Measurements from ENCODE around the gene APRT.
A peak's percentile ranks its signal among the peaks of the same experiment; 100 is the strongest.
"Not testable (repeated sequence)": the region's sequence is repeated elsewhere in the genome, so short reads cannot be mapped to it uniquely, and the experiment has no call there.

The APRT gene

GRCh38 chr16:88834670-88835069, 22.9 kb upstream of the APRT start:
- DNase-seq (ENCODE audit: low spot score in 2 of 2) (no peak), ATAC-seq (no peak)
- H3K4me1 Mint-ChIP-seq, result no peaks in the 10 kb centered on the region
- no peaks in the 10 kb centered on the region for H3K9me3 Mint-ChIP-seq
- no peak overlapping the region for H3K4me3 Mint-ChIP-seq
- peaks cover under 1% of the 10 kb centered on the region for H3K36me3 Mint-ChIP-seq
- H3K27ac Mint-ChIP-seq, result no peak overlapping the region

GRCh38 chr16:88833086-88833485, 21.4 kb upstream of the APRT start:
- Mint-ChIP-seq H3K36me3 (no peaks in the 10 kb centered on the region), H3K27ac (no peak overlapping the region), H3K9me3 (no peaks in the 10 kb centered on the region), H3K4me3 (no peak overlapping the region), H3K4me1 (no peaks in the 10 kb centered on the region)
- no peak for DNase-seq (ENCODE audit: low spot score in 2 of 2)
- ATAC-seq, result no peak

- DNase-seq (ENCODE audit: low spot score in 2 of 2) (no peak), ATAC-seq (no peak)
- Mint-ChIP-seq H3K36me3 (no peaks in the 10 kb centered on the region), H3K4me3 (no peak overlapping the region), H3K9me3 (no peaks in the 10 kb centered on the region), H3K4me1 (no peaks in the 10 kb centered on the region), H3K27ac (no peak overlapping the region)
Measured at GRCh38 chr16:88831838-88832237, 20.1 kb upstream of the APRT start.

- Mint-ChIP-seq H3K4me1 (no peaks in the 10 kb centered on the region), H3K4me3 (no peak overlapping the region), H3K9me3 (no peaks in the 10 kb centered on the region), H3K36me3 (no peaks in the 10 kb centered on the region), H3K27ac (no peak overlapping the region)
- no peak for DNase-seq (ENCODE audit: low spot score in 2 of 2)
- ATAC-seq, result no peak
Measured at GRCh38 chr16:88830783-88831182, 19.1 kb upstream of the APRT start.

GRCh38 chr16:88830258-88830657, 18.5 kb upstream of the APRT start:
- DNase-seq (ENCODE audit: low spot score in 2 of 2) (no peak), ATAC-seq (no peak)
- Mint-ChIP-seq H3K4me1 (no peaks in the 10 kb centered on the region), H3K36me3 (no peaks in the 10 kb centered on the region), H3K4me3 (no peak overlapping the region), H3K27ac (no peak overlapping the region), H3K9me3 (no peaks in the 10 kb centered on the region)

GRCh38 chr16:88828711-88829110, 17.0 kb upstream of the APRT start:
- no peak overlapping the region for H3K4me3 Mint-ChIP-seq
- H3K9me3 Mint-ChIP-seq, result no peaks in the 10 kb centered on the region
- DNase-seq (ENCODE audit: low spot score in 2 of 2), result no peak
- no peak for ATAC-seq
- H3K27ac Mint-ChIP-seq, result no peak overlapping the region
- no peaks in the 10 kb centered on the region for H3K4me1 Mint-ChIP-seq
- H3K36me3 Mint-ChIP-seq, result no peaks in the 10 kb centered on the region

- Mint-ChIP-seq H3K36me3 (no peaks in the 10 kb centered on the region), H3K4me3 (no peak overlapping the region), H3K4me1 (no peaks in the 10 kb centered on the region)
Measured at GRCh38 chr16:88827727-88828126, 16.0 kb upstream of the APRT start.

GRCh38 chr16:88826070-88826840, 14.5 kb upstream of the APRT start:
- H3K9me3 Mint-ChIP-seq, result no peaks in the 10 kb centered on the region
- H3K4me3 Mint-ChIP-seq, result no peak overlapping the region
- ATAC-seq, result peak; percentile 9
- H3K27ac Mint-ChIP-seq, result no peak overlapping the region
- no peaks in the 10 kb centered on the region for H3K36me3 Mint-ChIP-seq
- H3K4me1 Mint-ChIP-seq, result no peaks in the 10 kb centered on the region
- DNase-seq (ENCODE audit: low spot score in 2 of 2), result no peak

More at GRCh38 chr16:88827727-88828126, 16.0 kb upstream of the APRT start:
- H3K9me3 Mint-ChIP-seq, result no peaks in the 10 kb centered on the region
- DNase-seq (ENCODE audit: low spot score in 2 of 2) (no peak), ATAC-seq (no peak)
- no peak overlapping the region for H3K27ac Mint-ChIP-seq

- no peak for DNase-seq (ENCODE audit: low spot score in 2 of 2)
- ATAC-seq, result no peak
- Mint-ChIP-seq H3K27ac (no peak overlapping the region), H3K36me3 (no peaks in the 10 kb centered on the region), H3K4me1 (no peaks in the 10 kb centered on the region), H3K4me3 (no peak overlapping the region), H3K9me3 (no peaks in the 10 kb centered on the region)
Measured at GRCh38 chr16:88825146-88825545, 13.4 kb upstream of the APRT start.

- DNase-seq (ENCODE audit: low spot score in 2 of 2) (no peak), ATAC-seq (no peak)
- Mint-ChIP-seq H3K4me1 (no peaks in the 10 kb centered on the region), H3K27ac (no peak overlapping the region), H3K9me3 (no peaks in the 10 kb centered on the region), H3K4me3 (no peak overlapping the region), H3K36me3 (no peaks in the 10 kb centered on the region)
Measured at GRCh38 chr16:88824256-88825077, 12.7 kb upstream of the APRT start.

- not testable (repeated sequence) for H3K9me3 Mint-ChIP-seq; ATAC-seq; H3K27ac Mint-ChIP-seq; H3K4me1 Mint-ChIP-seq; H3K4me3 Mint-ChIP-seq; DNase-seq (ENCODE audit: low spot score in 2 of 2); H3K36me3 Mint-ChIP-seq
Measured at GRCh38 chr16:88823646-88824045, 11.9 kb upstream of the APRT start.

- Mint-ChIP-seq H3K36me3 (no peaks in the 10 kb centered on the region), H3K4me1 (no peaks in the 10 kb centered on the region), H3K27ac (no peak overlapping the region), H3K4me3 (no peak overlapping the region), H3K9me3 (no peaks in the 10 kb centered on the region)
- ATAC-seq, result no peak
- DNase-seq (ENCODE audit: low spot score in 2 of 2), result no peak
Measured at GRCh38 chr16:88822281-88823040, 10.7 kb upstream of the APRT start.

GRCh38 chr16:88821168-88821850, 9.6 kb upstream of the APRT start:
- Mint-ChIP-seq H3K4me1 (no peaks in the 10 kb centered on the region), H3K9me3 (no peaks in the 10 kb centered on the region), H3K4me3 (no peak overlapping the region), H3K36me3 (no peaks in the 10 kb centered on the region), H3K27ac (no peak overlapping the region)
- DNase-seq (ENCODE audit: low spot score in 2 of 2) (no peak), ATAC-seq (no peak)

- H3K4me3 Mint-ChIP-seq, result no peak overlapping the region
- no peaks in the 10 kb centered on the region for H3K36me3 Mint-ChIP-seq
- no peak overlapping the region for H3K27ac Mint-ChIP-seq
- no peak for ATAC-seq
- no peaks in the 10 kb centered on the region for H3K4me1 Mint-ChIP-seq
- H3K9me3 Mint-ChIP-seq, result no peaks in the 10 kb centered on the region
- no peak for DNase-seq (ENCODE audit: low spot score in 2 of 2)
Measured at GRCh38 chr16:88820385-88821025, 8.8 kb upstream of the APRT start.

- H3K9me3 Mint-ChIP-seq, result no peaks in the 10 kb centered on the region
- no peaks in the 10 kb centered on the region for H3K4me1 Mint-ChIP-seq
- no peak overlapping the region for H3K27ac Mint-ChIP-seq
- no peaks in the 10 kb centered on the region for H3K36me3 Mint-ChIP-seq
- DNase-seq (ENCODE audit: low spot score in 2 of 2), result no peak
- no peak for ATAC-seq
- no peak overlapping the region for H3K4me3 Mint-ChIP-seq
Measured at GRCh38 chr16:88819126-88819525, 7.4 kb upstream of the APRT start.

All from stimulated activated effector memory CD8-positive, alpha-beta T cell treated with anti-CD3 and anti-CD28 coated beads, Interleukin-12 subunit alpha, Interleukin-12 subunit beta, amount 100 ng/mL, for 72 hours (primary cell).